Measurements from ENCODE around the gene NOTCH1.

NOTCH1 gene

DNA sequence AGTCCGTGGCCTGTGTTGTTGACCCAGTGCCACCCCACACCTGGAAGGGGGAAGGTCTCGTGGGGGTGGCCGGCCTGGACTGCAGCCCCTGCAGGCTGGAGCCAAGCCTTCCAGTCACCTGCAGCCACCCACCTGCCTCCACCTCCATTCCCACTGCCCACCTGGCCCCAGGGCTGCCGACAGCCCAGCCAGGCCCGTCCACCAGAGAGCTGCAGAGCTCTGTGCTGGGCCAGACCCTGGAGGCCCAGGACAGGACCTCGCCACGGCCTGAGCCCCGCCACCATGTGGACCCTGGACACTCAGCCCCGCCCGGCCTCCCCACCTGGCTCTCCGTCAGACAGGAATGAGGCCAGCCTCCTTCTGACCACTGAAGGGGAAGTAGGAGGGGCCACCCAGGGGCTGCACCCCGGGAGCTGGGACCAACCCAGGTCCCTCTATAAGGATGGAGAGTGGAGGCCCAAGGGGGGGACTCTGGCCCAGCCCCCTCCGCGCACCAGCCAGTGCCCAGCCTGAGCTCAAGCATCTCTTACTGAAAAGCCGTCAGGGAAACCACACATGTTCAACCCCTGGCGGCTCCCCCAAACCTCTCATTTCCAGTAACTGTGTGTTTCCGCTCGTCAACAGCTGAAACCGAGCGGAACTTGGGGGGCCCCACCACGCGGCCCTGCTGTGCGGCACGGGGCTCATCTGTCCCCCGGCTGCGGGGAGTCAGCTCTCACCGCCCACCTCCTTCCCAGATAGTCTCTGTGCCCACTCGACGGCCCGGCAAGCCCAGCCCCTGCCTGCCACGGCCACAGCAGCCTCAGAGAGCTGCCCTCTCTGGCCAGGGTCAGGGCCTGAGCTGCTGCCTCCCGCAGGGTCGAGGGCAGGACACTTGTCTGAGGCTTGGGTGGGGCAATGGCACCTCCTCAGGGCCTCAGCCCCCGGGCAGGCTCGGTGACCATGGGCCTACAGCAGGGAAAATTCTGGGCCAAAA is 12.8 kb downstream of the NOTCH1 start:
- in situ Hi-C loops (cut with MboI; ENCODE audit: low sequenced_read_pairs) = no loop called here

- in situ Hi-C loops (cut with MboI; ENCODE audit: low sequenced_read_pairs) = no loop called here
These were observed 13.7 kb downstream of the NOTCH1 start for GRCh38 chr9:136531904-136532798.

DNA sequence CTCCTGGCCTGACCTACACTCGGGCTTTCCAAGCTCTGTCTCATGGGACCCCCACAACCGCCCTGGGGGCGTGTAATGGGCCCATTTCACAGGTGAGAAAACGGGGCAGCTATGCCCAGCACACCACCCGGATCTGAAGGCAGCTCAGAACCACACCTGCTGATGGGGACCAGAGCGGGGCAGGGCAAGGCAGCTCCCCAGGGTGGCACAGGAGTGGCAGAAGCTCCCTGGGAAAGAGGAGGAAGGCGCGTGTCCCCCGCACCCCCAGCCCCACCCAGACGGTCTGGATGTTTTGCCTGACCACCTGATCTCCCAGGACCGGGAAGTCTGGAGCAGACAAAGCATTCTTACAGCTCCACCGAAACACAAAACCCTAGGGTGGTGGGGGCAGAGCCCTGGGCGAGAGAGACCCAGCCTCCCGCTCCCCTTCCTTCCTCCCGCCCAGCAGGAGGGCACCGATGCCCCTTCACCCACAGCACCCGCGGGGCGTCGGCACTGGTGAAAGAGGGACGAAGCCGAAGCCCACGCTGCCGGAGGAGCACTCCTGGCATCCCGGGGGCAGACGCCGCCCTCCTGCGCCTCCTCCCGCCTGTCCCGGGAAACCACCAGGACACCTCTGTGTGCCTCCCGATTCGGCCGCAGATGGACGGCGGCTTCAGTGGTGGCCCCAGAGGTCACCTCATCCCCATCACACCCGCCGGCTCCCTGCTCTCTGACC is 14.5 kb downstream of the NOTCH1 start:
- in situ Hi-C loops (cut with MboI; ENCODE audit: low sequenced_read_pairs) = no loop called here

GRCh38 chr9:136530461-136531089 is 15.3 kb downstream of the NOTCH1 start:
- in situ Hi-C loops (cut with MboI; ENCODE audit: low sequenced_read_pairs) = no loop called here

DNA sequence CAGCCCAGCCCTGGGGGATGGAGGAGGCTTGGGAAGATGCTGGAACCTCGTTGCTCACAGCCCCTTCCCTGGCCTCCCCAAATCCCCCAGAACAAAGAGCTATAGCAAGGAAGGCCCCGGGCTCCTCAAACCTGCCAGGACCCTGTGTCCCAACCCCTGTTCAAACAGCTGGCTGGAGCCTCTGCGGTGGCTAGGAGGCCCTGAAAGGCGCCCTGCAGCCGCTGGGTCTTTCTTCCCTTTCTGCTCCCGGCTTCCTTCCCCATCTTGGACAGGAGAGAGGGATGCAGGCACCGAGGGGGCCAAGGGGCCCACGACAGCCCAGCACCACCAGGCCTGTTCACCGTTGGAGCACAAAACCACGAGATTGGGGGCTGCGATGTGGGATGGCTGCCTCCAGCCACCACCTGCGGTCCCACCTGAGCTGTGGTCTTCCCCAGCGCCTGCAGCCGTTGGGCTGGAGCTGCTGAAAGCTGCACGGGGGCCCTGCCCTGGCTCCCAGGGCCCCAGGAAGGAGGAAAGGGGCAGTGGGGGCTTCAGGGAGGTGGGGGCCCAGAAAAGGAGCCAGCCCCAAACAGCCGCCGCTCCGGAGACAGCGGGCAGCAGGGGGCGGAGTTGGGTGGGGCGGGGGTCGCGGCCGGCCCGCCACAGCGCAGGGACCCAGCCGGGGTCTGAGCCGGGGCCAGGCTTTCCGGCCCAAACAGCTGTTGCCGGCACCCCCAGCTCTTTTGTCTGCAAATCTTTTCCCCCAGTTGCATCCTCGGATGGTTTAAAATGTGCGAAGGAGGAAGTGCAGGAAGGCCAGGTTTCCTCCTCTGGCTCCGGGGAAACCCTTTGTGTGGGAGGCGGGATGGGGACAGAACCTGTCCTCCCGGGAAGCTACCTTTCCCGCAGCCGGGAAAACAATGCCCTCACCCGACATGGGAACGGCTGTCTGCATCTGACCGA is 16.1 kb downstream of the NOTCH1 start:
- in situ Hi-C loops (cut with MboI; ENCODE audit: low sequenced_read_pairs) = no loop called here

GRCh38 chr9:136528716-136529341 is 17.0 kb downstream of the NOTCH1 start:
- in situ Hi-C loops (cut with MboI; ENCODE audit: low sequenced_read_pairs) = no loop called here

- in situ Hi-C loops (cut with MboI; ENCODE audit: low sequenced_read_pairs) = no loop called here
These were observed 17.8 kb downstream of the NOTCH1 start for GRCh38 chr9:136527721-136528710.

- in situ Hi-C loops (cut with MboI; ENCODE audit: low sequenced_read_pairs) = no loop called here
These were observed 18.7 kb downstream of the NOTCH1 start for GRCh38 chr9:136527131-136527530.

DNA sequence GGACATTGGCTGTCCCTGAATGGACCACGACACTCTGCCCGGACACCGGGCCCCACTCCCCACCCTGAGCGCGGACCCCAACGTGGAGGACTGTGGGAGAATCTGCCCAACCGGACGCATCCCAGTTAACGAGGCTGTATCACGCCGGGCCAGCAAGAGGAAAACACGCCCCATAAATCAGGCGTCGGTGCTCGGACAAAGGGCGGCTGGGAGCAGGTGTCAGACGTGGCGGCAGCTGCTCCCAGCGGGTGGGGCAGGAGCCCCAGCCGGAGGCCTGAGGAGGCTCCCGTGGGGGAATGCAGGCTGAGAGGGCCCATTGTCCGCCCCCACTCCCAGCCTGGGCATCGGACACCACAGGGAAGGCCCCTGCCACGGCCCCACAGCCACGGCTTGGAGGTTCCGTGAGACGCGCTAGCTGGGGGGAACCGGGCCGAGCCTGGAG is 19.2 kb downstream of the NOTCH1 start:
- in situ Hi-C loops (cut with MboI; ENCODE audit: low sequenced_read_pairs) = no loop called here

- in situ Hi-C loops (cut with MboI; ENCODE audit: low sequenced_read_pairs) = no loop called here
These were observed 19.9 kb downstream of the NOTCH1 start for GRCh38 chr9:136525841-136526499.

DNA sequence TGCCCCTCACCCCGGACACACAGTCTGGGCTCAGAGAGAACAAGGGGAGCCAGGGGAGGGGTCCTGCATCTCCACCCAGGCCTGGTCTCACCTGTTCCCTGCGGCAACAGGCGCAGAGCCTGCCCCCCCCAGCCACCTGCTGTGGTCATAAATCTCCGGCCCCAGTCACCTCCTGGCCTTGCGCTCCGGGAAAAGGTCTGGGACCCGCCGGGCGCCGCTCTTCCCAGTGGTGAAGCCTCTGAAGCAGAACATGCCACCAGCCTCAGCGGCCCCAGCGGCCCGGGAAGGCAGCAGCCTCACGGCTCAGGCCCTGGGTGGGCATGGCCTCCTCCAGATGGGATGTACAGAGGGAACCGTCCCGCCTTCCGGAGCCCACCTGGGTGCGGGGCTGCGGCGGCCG is 20.6 kb downstream of the NOTCH1 start:
- in situ Hi-C loops (cut with MboI; ENCODE audit: low sequenced_read_pairs) = no loop called here

DNA sequence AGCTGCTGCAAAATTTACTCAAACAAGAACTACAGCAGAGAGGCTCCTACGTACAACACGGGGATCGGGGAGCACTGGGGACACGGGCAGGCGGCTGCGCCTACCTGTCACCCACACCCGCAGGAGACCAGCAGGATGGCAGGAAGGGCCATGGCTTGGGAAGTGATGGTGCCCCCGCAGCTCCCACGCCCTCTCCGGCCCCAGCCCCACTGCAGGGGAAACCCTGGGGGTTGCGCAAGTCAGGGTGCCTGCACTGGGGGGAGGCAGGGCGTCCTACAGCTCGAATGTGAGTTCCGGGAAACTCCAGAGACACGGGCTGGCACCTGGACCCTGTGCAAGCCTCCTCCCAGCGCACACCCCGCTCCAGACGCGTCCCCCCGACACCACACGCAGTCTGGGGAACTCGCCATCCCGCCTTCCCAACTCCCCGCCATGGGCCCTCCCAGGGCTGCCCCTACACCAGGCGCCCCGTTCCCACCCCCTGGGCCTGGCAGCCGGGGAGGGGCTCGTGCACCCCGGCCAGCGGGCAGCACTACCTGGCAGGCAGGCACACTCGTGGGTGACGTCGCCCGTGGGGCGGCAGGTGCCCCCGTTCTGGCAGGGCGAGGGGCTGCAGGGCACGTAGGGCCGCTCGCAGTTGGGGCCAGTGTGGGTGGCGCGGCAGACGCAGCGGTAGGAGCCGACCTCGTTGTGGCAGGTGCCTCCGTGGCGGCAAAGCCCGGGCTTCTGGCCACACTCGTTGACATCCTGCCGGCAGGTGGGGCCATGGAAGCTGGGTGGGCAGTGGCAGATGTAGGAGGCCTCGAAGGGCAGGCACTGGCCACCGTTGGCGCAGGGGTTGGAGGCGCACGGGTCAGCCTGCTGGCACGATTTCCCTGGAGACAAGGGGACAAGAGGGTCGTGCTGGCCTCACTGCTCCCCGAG is 23.3 kb downstream of the NOTCH1 start:
- in situ Hi-C loops (cut with MboI; ENCODE audit: low sequenced_read_pairs) = no loop called here

DNA sequence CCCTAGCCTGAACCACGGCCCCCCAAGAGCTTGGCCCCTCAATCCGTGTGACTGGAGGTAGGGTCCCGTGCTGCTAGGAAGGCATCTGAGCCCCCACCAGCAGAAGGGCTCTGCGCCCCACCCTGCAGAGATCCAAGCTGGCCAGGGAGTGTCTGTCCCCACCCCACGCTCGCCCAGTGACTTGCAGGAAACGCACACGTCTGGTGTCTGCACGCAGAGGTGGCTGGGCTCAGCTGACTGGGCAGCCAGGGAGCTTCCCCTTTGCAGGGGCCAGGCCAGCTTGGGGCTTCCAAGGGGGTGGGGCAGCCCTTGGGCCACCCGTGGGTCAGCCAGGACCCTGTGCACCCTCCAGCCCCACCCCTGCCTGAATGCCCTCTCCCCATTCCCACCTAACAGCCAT is 24.3 kb downstream of the NOTCH1 start:
- in situ Hi-C loops (cut with MboI; ENCODE audit: low sequenced_read_pairs) = no loop called here

DNA sequence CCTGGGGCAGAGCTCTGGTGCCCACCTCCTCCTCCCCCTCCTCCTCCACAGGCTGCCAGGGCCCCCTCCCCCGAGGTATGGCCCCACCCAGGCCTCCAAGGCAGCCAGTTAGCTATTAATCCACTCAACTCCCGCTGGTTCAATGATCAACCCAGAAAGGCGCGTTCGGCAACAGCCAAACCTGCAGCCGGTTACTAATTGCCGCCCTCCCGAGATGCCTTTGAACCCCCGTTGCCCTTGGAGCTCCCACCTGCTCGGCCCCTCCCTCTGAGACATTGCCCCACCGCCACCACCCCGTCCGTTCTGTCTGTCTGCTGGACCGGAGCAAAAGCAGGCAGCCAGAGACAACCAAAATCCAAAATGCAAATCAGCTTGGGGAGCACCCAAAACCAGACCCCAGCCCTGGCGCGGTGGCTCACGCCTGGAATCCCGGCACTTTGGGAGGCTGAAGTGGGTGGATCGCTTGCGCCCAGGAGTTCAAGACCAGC is 25.8 kb downstream of the NOTCH1 start:
- in situ Hi-C loops (cut with MboI; ENCODE audit: low sequenced_read_pairs) = no loop called here

GRCh38 chr9:136519263-136520052 is 26.4 kb downstream of the NOTCH1 start:
- in situ Hi-C loops (cut with MboI; ENCODE audit: low sequenced_read_pairs) = no loop called here

All from HL-60/S4 treated with retinoic acid at 250 ng/mL for 4 days and 3 days (cell line).